NCI-H345 treated with DMSO at 0.1 percent for 48 hours (cell line): ENCODE results near the gene POLR3F.
A peak's percentile ranks its signal among the peaks of the same experiment; 100 is the strongest.
"Not testable (repeated sequence)": the region's sequence is repeated elsewhere in the genome, so short reads cannot be mapped to it uniquely, and the experiment has no call there.

ENCODE experiments used
- DNase-seq: peaks from one replicate; lab custom pipeline; 2025; ENCODE audit not compliant: unreplicated experiment; lab: John Stamatoyannopoulos, UW

Gene POLR3F, protein sequence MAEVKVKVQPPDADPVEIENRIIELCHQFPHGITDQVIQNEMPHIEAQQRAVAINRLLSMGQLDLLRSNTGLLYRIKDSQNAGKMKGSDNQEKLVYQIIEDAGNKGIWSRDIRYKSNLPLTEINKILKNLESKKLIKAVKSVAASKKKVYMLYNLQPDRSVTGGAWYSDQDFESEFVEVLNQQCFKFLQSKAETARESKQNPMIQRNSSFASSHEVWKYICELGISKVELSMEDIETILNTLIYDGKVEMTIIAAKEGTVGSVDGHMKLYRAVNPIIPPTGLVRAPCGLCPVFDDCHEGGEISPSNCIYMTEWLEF

GRCh38 chr20:18466894-18467730 is at the start of gene POLR3F, which contains the start of gene DZANK1:
Gene POLR3F (plus strand): TSS chr20:18467390. CDS start chr20:18467507, 117 bp downstream.
Gene DZANK1 (minus strand): TSS chr20:18467030. CDS start chr20:18465358, 1,672 bp downstream.
- peak; percentile 97 for DNase-seq

GRCh38 chr20:18421608-18422007 is 45.6 kb upstream of the POLR3F start:
- peak; percentile 61 for DNase-seq

DNA sequence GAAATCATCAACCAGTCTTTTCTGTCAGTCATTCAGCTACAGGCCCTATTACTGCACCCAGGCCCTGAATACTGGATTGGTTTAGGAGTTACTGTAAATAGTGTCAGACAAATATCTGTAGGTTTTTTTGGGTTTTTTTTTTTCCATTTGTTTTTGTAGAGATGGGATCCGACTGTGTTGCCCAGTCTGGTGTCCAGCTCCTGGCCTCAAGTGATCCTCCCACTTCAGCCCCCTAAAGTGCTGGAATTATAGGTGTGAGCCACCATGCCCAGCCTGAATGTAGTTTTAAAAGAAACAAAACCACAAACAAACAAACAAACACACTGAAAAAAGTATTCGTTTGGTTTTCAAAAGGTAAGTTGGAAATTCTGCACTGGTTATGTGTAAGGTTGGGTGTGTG is 40.0 kb upstream of the POLR3F start:
- DNase-seq: no peak

DNA sequence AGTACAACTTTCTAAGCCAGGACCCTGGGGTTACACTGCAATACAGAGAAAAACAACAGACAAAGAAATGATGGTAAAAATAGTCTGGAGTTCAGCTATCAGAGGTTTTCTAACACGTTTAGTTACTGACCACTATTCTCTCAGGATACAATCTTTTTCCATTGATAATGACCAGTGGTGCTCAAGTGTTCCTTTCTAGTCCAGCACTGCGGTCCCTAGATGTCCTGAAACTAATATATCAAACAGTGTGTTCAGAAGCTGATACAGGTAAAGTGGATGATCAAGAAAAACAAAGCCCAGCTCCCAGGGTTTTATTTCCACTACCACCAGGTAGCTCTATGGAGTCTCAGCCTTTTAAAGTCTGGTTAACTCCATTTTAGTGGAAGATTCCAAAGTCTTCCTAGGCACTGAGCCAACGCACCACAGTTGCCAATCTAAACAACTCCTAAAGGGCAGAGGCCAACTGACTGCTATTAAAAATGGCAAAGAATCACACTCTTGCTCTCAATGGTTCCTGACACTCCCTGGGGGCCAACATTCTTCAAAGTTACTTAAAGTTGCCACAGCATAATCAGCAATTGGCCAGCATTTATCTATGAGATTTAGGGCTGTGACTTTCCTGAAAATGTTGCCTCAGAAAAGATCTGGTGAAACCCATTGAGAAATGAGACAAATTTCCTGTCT is 38.6 kb upstream of the POLR3F start:
- no peak for DNase-seq

DNA sequence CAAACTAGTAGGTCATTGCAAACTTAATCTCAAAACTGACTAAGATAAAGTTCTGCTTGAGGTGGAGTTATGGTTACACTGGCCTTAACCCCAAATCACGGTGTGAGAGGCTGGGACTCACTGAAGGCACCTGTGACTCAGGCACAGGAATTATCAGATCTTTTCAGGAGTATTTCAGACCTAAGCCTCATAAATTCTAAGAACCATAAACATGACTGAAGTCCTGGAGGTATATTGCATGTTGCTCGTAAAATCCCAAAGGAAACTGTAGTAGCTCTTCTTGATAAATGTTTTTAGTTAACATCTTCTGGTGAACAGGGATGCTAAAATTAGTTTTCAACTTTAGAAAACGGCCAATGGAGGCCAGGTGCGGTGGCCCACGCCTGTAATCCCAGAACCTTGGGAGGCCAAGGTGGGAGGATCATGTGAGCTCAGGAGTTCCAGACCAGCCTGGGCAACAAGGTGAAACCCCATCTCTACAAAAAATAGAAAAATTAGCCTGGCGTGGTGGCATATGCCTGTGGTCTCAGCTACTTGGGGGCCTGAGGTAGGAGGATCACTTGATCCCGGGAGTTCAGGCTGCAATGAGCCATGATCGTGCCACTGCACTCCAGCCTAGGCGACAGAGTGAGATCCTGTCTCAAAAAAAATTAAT is 36.9 kb upstream of the POLR3F start:
- DNase-seq: no peak

DNA sequence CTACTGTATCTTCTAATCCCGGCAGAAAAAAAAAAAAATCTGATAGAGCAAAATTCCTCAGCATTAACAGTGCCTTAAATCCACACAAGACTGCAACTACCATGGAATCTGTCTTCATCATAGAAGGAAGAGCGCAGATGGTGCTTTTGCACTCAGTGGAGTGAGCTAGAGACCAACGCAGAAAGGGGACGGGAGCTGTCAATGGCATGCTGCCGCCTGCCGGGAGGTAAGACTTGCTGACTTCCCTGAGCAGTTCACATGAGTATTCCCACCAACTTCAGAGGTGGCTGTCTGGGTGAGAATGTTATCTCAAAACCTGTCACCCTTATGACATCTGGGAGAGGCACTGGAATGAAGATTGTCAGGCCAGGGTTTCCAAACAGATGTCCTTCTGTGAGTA is 36.0 kb upstream of the POLR3F start:
- DNase-seq: no peak

- no peak for DNase-seq
Observed at GRCh38 chr20:18436847-18437246, 30.3 kb upstream of the POLR3F start.

DNA sequence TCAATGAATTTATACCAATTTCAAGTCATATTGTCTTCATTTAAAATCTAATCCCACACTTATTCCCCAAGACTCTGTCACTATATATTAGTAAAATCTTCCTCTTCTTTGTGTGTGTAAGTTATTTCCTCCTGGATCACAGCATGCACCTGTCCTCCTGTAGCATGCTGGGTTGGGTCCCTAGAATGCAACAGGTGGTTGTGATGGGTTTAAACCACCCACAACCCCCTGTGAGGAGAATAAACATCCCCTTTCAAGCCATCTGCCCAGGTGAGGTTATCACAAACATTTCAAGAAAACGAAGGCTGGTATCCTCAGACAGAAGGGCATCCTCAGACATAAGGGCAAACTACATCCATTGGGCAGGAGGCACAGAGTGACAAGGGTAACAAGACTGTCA is 26.8 kb upstream of the POLR3F start:
- DNase-seq: peak; percentile 35

- peak; percentile 11 for DNase-seq
Observed at GRCh38 chr20:18443886-18444285, 23.3 kb upstream of the POLR3F start.

GRCh38 chr20:18456600-18456999 is 10.6 kb upstream of the POLR3F start:
- no peak for DNase-seq

GRCh38 chr20:18465536-18466200 is 1.5 kb upstream of the POLR3F start:
- no peak for DNase-seq

DNA sequence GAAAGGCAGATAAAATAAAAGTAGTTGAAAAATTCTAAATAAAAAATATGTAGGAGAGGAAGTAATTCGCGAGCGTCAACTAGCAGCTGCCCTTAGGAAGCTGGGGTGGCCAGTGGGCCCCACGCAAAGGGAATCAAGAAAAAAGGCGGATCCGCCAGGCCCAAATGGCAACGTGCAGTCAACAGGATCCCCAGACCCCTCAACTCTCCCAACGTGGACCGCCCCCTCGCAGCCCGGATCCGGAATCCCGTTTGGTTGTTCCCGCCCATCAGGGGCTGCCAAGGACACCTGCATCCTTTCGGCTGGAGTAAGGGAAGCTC is 656 bp upstream of the POLR3F start:
- peak; percentile 64 for DNase-seq

- DNase-seq: no peak
Observed at GRCh38 chr20:18477218-18477617, 10.0 kb downstream of the POLR3F start.

DNA sequence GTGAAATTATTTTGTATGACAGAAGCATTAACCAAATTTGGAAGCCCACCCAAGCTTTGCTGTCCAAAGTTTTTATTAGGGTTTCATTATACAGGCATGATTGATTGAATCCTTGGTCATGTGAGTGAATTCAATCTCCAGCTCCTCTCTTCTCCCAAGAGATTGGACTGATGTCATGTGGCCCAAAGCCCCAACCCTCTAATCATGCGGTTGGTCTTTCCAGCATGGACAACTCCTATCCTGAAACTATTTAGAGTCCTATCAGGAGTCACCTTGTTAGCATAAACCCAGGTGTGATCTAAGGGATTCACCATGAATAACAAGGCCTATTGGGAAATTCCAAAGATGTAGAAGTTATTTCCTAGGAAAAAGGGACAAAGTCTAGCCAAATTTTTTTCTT is 10.6 kb downstream of the POLR3F start:
- no peak for DNase-seq

- no peak for DNase-seq
Observed at GRCh38 chr20:18481596-18481995, 14.4 kb downstream of the POLR3F start.

GRCh38 chr20:18488301-18488700 is 21.1 kb downstream of the POLR3F start:
- no peak for DNase-seq

- no peak for DNase-seq
Observed at GRCh38 chr20:18496042-18496441, 28.9 kb downstream of the POLR3F start.

DNA sequence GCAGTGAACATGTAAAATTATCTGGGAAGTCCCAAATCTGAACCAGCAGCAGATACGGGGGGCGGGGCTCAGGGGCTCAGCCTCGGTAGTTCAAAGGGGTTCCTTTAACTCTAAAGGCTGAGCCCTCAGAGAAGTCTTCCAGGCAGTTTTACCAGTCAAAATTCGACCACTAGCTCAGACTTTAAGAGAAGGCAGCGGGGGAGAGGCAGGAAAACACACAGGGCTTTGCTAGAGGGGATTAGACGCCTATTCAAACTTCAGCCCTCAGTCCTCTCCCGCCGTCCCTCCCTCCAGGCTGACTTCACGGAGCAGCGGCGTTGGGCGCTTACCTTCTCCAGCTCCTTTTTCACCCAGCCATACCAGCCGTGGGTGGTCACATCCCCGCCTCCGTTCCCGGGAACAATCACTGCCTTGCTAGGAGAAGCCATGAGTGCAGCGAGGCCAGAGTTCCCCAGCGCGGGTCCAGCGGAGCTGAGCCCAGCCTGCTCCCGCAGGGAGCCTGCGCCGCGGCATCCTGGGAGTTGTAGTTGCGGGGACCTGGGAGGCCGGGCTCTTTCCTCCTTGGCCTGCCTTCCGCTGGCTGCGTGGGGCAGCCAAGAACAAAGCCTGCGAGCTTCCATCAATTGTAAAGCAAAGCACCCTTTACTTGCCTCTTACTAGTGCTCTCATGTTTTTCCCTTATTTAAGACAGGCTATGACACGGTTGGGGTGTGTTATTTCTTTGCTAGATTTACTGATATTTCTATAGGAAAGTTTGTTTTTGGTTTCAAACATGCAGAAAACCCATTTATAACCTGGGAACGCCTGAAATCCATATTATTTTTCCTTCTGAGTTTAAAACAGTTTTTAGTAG is 29.8 kb downstream of the POLR3F start, which contains the start of gene RBBP9:
TSS of gene RBBP9 (minus strand) at position 486 of the 853 bp plus-strand sequence. CDS start at position 428, 58 bp downstream.
- peak; percentile 90 for DNase-seq

GRCh38 chr20:18497603-18498002 is 30.4 kb downstream of the POLR3F start:
- DNase-seq: no peak

- not testable (repeated sequence) for DNase-seq
Observed at GRCh38 chr20:18501672-18502071, 34.5 kb downstream of the POLR3F start.
